ENCODE measurements around the gene SERINC1. TPM values are rescaled to one million over a fixed set of nuclear protein-coding genes. Genes with fewer than 3 reads are reported as not detected.

The SERINC1 gene
- total RNA-seq, 2 donors from 2014 or later: 90.9 to 144 TPM

- ATAC-seq: no peak
- intact Hi-C loops (cut with DNase I, micrococcal nuclease): no loop called here
Measured at GRCh38 chr6:122449069-122449468, 22.5 kb downstream of the SERINC1 start.

GRCh38 chr6:122445274-122445673, 26.3 kb downstream of the SERINC1 start:
- intact Hi-C loops (cut with DNase I, micrococcal nuclease): no loop called here
- DNase-seq: no peak
- no peak for ATAC-seq

More at GRCh38 chr6:122449069-122449468, 22.5 kb downstream of the SERINC1 start:
- no peak for DNase-seq

GRCh38 chr6:122438975-122439374, 32.6 kb downstream of the SERINC1 start:
- ATAC-seq: no peak
- DNase-seq: no peak
- intact Hi-C loops (cut with DNase I, micrococcal nuclease): no loop called here

GRCh38 chr6:122432816-122433215, 38.8 kb downstream of the SERINC1 start:
- intact Hi-C loops (cut with DNase I, micrococcal nuclease): no loop called here
- ATAC-seq (no peak), DNase-seq (no peak)

- ATAC-seq: no peak
- no peak for DNase-seq
- intact Hi-C loops (cut with DNase I, micrococcal nuclease): no loop called here
Measured at GRCh38 chr6:122431780-122432179, 39.8 kb downstream of the SERINC1 start.

DNA sequence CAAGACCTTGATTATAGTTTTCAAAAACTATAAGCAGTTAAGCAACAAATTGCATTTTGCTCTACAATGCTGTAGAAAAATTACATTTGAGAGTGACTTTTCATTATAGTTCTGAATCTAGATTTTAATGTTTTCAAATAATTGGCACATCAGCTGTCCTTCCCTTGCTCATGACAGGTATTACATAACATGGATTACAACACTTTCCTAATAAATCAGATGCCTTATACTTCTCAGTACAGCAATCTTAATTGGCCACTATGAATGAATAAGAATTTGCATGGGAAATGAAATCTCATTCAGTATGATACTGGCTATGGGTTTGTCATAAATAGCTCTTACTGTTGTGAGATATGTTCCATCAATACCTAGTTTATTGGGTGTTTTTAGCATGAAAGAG, 42.3 kb downstream of the SERINC1 start:
- no peak for DNase-seq
- ATAC-seq: no peak
- intact Hi-C loops (cut with DNase I, micrococcal nuclease): no loop called here

DNA sequence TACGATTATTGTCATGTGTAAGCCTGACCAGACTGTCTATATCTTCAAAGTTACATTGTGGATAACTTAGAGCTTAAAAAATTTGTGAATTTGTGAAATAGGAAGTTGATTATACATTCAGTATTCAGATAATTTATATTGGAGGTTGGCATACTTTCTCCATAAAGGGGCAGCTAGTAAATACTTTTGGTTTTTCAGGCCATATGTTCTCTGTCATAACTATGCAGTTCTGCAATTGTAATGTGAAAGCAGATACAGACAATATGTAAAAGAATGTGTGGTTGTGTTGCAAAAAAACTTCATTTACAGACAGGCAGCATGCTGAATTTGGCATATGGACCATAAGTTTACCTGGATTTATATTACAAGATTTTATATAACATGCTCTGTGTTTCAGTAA, 42.8 kb downstream of the SERINC1 start:
- DNase-seq: no peak
- no peak for ATAC-seq
- intact Hi-C loops (cut with DNase I, micrococcal nuclease): no loop called here

GRCh38 chr6:122426597-122426996, 45.0 kb downstream of the SERINC1 start:
- no peak for DNase-seq
- no peak for ATAC-seq
- intact Hi-C loops (cut with DNase I, micrococcal nuclease): no loop called here

DNA sequence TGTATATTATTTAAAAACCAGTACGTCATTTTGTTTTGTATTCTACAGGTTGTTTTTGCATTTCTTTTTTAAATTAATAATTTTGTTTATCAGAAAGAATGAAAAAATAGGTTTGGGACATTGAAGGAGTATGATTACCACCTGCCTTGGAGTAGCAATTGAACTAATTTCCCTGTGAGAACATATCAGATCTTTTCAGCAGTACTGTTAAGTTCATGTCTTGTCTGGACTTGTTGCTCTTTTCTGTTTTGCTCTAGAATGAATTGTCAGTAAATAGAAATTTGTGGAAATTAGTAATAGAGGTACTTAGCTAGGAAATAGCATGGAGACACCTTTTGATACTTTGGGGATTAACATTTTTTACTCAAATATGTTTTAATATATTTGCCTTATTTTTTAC, 47.9 kb downstream of the SERINC1 start:
- intact Hi-C loops (cut with DNase I, micrococcal nuclease): no loop called here
- DNase-seq: no peak
- no peak for ATAC-seq

DNA sequence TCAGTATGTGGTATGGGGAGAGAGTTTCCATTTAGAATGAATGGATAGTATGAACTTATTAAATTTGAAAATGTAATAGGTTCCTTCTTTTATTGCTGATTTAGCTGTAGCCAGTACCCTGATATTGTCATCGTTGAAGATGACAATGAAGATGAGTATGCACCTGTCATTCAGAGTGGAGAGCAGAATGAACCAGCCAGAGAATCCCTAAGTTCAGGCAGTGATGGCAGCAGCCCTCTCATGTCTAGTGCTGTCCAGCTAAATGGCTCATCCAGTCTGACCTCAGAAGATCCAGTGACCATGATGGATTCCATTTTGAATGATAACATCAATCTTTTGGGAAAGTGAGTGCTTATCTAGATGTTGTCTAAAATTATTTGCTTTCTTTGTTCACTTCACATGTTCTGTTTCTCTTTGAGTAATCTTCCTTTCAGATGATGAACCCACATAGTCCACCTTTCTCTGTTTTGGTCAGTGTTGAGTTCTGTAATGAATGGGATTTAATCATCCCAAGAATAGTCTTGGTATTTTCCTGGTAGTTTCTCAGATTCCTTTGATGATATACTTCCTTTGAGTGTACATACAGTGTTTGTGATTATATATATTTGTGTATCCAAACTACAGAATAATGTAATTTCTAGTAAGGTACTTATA, 48.9 kb downstream of the SERINC1 start:
- DNase-seq (no peak), ATAC-seq (no peak)
- intact Hi-C loops (cut with DNase I, micrococcal nuclease): no loop called here

- intact Hi-C loops (cut with DNase I, micrococcal nuclease): no loop called here
- ATAC-seq (no peak), DNase-seq (no peak)
Measured at GRCh38 chr6:122422003-122422402, 49.6 kb downstream of the SERINC1 start.

DNA sequence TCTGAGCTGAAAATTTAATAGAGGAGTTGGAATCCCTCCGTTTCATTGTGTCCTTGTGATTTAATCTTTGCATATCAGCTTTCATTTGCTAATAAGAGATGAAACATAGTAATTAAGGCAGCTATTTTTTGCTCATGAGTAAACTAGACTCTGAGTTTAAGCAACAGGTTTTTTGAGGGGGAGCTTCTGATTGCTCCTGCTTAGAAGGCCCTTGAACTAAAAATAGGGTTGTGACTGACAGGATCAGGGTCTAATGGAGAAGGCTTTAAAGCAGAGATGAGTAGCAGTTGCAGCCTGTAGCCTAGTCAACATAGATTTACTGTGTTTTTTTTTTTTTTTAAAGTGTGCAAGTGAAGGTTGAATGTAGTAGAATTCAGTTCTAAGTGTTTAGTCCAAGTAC, 54.8 kb downstream of the SERINC1 start:
- ATAC-seq (no peak), DNase-seq (no peak)
- intact Hi-C loops (cut with DNase I, micrococcal nuclease): no loop called here

DNA sequence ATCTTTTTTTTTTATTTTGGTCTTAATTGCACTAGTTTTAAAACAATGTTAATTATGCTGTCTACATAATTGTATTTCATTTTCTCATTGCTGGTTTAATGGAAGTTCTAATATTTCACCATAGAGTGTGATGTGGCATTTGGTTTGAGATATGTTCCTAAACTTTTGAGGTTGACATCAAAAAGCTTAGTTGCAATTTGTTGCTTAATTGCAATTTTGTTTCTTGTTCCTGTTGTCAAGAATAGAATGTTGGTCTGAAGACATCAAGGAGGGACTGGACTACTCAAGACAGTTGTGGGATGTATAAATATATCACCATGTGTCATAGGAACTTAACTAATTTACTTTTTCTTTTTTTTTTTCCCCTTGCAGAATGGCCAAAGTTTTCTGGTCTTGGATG, 59.6 kb downstream of the SERINC1 start:
- intact Hi-C loops (cut with DNase I, micrococcal nuclease): no loop called here
- ATAC-seq (no peak), DNase-seq (no peak)

DNA sequence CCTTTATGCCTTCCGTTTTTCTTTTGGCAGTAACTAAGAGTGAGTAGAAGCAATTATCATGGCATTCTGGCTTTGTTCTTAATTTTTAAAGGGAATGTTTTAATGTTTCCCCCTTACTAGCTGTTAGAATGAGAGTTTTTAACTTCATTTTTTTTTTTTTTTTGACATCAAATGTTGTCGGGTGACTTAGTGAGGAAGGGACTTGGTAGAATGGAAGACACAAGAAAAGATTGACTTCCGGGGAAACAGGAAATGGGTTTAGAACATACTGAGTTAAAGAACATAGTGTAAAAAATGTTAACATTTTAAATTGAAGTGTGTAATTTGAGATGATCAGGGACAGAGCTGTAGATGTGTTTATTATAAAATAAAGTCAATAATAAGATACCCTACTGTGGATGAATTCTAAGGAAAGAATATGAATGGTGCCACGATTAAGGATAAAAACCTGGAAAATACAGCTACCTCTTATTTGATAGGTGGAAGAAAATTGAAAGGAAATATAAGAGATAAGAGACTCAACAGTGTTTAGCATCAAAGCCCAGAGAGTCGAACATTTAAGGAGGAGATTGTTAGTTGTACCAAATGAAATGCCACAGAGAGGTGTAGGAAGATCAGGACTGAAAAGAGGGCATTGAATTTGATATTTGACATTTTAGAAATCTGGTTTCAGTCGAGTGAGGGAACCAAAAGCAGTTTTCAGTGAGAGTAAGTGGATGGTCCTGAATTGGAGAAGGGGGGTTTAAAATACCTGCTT, 62.7 kb downstream of the SERINC1 start:
- intact Hi-C loops (cut with DNase I, micrococcal nuclease): no loop called here
- ATAC-seq (no peak), DNase-seq (no peak)

GRCh38 chr6:122408240-122408639, 63.4 kb downstream of the SERINC1 start:
- intact Hi-C loops (cut with DNase I, micrococcal nuclease): no loop called here
- ATAC-seq (no peak), DNase-seq (no peak)

- intact Hi-C loops (cut with DNase I, micrococcal nuclease): no loop called here
- no peak for DNase-seq
- ATAC-seq: no peak
Measured at GRCh38 chr6:122407712-122408111, 63.9 kb downstream of the SERINC1 start.

DNA sequence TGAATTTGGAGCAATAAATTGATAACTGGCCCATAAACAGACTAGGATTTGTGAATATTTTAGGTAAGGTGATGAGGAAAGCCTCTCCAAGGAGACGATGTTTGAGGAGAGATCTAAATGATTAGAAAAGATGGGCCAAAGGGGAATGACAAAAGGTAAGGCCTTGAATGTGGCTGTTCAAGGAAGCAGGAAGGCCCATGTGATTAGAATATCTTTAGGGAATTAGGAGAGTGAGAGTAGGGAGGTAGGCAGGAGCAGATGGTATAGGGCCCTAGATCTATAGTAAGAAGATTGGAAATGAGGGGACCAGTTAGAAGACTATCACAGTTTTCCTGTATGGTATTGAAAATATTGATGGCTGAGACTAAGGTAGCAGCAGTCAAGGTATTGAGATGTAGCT, 65.4 kb downstream of the SERINC1 start:
- intact Hi-C loops (cut with DNase I, micrococcal nuclease): no loop called here
- DNase-seq (no peak), ATAC-seq (no peak)

GRCh38 chr6:122405417-122405816, 66.2 kb downstream of the SERINC1 start:
- no peak for ATAC-seq
- no peak for DNase-seq
- intact Hi-C loops (cut with DNase I, micrococcal nuclease): no loop called here

DNA sequence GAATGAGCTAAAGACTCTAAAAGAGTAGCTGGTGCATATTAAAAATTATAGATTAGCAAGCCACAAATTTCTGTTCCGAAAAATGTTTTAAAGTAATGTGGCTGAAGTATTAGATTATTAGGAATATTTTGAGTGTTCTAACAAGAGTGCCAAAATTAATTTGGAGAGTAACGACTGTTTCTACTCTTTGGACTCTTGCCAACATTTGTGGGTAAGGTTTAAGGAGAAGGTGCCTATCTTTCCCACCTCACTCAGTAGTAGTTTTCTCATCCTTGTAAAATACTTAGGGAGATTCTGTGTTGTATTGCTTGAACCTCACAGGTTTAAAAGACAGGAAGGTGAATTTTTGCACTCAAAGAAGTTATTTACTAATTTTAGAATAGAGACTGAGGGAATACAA, 67.2 kb downstream of the SERINC1 start:
- intact Hi-C loops (cut with DNase I, micrococcal nuclease): no loop called here
- ATAC-seq (no peak), DNase-seq (no peak)

DNA sequence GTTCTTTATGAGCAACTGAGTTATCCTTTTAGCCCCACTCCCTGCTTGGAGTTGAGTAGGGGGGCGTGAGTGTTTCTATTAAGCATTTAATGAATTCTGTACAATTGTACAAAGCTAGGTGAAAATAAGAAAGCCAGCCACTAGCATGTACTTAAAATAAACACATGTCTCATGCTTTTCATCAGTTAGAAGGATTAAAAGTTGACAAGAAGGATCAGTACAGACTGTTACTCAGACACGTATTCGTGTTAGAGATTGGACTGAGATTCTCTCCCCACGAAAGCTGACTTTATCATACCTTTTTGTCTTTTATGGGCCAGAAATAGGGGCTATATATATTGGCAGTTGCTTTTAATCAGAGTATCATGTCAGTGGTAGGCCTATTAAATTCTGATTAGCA, 70.5 kb downstream of the SERINC1 start:
- intact Hi-C loops (cut with DNase I, micrococcal nuclease): no loop called here
- ATAC-seq (no peak), DNase-seq (no peak)

Measured in left colon (tissue), 2 donors.